HT1080 (cell line): Measurements from ENCODE around the gene PCARE. TPM values are rescaled to one million over a fixed set of nuclear protein-coding genes. Genes with fewer than 3 reads are reported as not detected.

Source experiments
- DNase-seq: peaks from one replicate; pipeline ENCODE4 v3.0.0-alpha.2; 2015; ENCODE audit warnings: low read depth
- total RNA-seq: library from RNA; depleted of rRNA; stranded (reverse); fragments of >200 nt; shearing (Covaris generic); gene quantifications from 2 replicates; pipeline ENCODE4 v1.2.3, GENCODE V29; 2014

Gene PCARE
- total RNA-seq, 1 experiment from 2014 or later: not detected

DNA sequence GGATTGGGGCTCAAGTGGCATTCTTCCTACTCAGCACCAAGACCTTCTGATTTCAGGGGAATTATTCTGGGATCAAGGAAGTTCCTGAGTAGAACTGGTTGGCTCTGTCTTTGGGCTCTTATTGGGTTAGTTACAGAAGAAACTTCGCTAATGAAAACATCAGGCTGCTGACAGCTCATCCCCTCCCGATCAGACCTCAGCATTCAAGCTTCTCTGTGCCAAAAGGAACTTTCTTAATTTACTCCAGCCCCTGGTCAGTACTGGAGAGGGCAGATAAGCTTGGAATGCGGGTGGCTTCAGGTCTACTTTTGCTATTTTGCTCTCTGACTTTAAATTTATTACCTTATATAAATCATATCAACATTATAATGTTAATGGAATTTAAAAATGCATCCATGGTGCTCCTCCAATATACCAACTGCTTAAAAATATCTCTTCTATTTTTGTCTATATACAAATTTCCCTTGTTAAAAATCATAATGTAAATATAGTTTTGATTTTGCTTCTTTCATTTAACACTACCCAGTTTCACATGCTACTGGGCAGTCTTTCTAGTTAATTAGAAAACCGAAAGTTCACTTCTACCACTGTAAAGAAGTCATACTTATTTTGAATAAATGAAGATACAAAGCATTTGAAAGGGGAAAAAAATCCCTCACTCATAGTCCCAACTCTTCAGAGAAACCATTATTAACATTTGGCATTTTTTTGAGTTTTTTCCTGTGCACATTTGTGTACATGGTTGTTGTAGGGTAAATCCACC is 34.4 kb downstream of the PCARE start:
- no peak for DNase-seq

DNA sequence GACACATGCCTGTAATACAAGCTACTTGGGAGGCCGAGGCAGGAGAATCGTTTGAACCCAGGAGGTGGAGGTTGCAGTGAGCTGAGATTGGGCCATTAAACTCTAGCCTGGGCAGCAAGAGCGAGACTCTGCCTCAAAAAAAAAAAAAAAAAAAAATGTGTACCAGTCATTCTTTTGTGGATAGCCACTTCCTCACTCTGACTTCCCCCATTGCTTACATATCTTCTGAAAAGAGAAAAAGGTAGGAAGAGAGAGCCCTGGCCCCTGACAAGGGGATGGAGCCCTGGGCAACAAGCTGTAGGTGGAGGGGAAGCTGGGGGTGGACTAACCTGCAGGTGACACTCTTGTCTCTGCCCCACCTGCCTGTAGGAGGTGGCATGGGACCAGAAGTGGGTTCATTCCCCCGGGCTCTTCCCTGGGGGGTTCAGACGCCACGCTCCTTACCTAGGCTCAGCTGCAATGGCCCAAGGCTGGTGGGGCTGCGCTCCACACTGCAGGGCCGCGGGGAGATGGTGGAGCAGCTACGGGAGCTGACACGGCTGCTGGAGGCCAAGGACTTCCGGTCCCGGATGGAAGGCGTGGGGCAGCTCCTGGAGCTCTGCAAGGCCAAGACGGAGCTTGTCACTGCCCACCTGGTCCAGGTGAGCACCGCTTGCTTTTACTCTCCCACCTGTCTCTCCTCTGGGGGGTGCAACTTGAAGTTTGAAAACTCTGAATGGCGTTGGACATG is 39.1 kb downstream of the PCARE start:
- DNase-seq: no peak

DNA sequence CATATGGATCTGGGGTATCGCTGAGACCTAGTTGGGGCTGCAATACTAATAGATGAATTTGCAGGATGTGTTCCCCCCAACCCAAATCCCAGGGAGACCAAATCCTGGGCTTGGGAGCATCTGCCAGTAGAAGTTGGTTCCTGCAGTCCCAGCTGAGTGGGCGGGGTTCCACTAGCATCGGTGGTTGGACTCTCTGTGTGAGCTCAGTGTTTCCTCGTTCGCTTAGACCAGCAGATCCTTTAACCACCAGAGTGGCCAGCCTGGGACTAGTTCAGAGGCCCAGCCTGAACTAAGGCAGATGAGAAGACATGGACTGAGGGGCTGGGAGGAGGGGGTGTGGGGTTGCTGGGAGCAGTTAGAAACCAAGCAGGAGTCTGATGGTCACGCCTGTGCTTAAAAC is 40.7 kb downstream of the PCARE start:
- no peak for DNase-seq

DNA sequence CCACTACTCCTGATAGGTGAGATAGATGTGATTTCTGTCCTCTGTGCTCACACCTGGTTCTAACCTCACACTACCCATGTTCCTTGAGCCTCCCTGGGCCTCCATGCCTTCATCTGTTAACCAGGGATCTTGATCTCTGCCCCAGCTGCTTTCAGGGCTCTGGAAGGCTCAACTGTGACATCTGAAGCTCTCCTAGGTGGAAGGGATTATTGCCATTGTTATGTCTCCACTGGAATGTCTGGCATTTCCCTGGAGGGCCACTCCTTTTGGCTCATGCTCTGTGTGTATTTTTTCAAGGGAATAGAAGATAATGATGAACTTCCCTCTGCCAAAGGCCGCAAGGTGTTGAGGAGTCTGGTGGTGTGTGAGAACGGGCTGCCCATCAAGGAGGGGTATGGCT is 41.2 kb downstream of the PCARE start:
- DNase-seq: peak; percentile 70

DNA sequence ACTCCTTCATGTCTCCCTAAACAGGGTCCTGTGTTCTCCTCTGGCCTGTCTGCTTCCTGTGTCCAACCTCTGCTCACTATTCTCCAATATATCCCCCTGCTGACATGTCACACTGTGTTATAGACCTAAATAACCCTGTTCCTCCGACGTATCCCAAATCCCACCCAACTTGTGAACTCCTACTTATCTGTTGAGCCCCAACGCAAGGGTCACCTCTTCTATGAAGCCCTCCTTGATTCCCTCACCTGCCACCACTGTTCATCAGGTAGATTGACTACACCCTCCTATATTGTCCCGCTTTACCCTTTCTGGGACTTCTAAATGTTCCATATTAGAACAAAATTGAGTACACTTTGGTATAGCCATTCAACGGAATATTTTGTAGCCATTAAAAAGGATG is 42.1 kb downstream of the PCARE start:
- no peak for DNase-seq

DNA sequence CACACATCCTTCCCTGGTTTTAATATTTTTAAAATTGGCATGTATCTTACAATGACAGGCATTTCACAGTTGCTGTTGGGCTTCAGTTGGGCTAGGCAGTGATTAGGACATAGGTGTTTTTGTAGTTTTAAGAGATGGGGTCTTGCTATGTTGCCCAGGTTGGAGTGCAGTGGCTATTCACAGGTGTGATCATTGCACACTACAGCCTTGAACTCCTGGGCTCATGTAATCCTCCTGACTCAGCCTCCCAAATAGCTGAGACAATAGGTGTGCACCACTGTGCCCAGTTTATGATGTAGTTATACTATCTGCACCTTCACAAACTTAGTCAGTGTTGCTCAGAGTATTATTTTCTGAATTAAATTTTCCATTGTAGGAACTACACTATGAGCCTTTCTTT is 43.3 kb downstream of the PCARE start:
- DNase-seq: no peak

DNA sequence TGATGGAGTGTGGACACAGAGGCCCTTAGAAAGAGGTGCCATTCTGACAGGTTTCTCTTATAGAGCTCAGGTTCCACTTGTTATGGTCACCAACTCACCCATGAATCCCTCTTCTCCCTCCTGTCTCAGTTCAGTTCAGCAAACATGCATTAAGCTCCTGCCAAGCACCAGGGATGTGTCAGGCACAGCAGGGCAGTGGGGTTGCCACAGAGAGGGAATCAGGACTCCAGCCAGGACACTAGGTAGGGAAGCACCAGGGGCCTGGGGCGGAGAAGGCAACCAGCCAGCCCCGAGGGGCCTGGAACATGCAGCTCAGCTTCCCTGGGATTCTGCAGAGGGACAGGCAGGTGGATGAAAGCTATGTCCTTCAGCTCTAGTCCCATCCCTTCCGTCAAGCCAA is 48.6 kb downstream of the PCARE start:
- no peak for DNase-seq

DNA sequence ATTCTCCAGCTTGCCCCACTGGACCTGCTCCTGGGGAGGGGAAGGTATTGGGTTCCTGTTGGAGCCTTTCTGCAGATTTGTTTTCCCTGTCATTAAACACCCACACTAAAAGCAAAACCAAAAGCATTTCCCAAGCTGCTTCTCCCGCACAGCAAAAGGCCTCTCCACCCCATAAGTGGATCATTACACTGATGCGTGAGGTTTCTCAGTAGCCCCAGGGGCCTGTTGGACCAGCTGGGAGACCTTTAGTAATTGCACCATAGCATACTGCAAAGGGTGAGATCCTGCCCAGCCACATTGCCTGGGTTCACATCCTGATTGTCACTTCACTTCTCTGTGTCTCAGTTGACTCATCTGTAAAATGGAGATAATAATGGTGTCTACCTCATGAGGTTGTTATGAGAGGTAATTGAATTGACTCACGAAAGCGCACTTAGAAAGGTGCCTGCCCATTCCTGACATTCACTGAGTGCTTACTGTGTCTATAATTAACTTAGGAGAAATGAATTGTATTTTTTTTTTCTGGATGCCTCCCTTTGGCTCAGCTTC is 49.4 kb downstream of the PCARE start:
- DNase-seq: no peak

DNA sequence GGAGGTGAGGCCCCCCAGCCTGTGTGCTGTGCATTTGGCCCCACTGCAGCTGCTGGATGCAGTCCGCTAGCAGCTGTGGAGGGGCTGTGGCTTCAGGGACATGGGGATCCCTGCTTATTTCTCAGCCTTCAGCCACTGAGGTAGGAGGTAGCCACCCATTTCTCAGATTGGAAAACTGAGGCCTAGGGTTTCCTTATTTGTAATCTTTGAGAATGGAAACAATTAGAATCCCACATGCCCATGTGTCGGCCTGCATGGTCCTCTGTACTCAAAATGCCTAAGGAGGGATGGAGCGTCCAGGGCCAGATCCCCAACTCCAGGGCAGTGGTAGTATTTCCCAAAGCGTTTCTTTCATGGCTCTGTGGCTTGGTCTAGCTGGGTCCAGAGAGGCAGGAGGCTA is 51.1 kb downstream of the PCARE start:
- no peak for DNase-seq

DNA sequence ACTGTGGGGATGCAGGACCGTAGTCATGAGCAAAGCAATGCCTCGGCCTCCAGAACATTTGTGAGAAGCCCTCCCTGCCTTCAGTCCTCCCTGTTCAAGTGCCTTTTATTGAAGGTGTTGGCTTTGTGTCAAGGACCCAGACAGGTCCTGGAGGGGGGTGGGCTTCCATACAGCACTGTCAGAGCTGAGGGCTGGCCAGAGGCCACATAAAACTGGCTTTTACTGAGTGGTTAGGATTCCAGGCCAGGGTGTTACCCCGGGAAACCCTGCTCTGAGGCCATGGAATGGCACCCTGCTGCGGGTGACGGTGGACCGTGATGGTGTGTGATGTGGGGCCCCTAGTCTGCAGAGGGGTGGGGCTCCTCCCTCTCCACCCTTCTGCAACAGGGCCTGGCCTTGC is 51.6 kb downstream of the PCARE start:
- DNase-seq: no peak

DNA sequence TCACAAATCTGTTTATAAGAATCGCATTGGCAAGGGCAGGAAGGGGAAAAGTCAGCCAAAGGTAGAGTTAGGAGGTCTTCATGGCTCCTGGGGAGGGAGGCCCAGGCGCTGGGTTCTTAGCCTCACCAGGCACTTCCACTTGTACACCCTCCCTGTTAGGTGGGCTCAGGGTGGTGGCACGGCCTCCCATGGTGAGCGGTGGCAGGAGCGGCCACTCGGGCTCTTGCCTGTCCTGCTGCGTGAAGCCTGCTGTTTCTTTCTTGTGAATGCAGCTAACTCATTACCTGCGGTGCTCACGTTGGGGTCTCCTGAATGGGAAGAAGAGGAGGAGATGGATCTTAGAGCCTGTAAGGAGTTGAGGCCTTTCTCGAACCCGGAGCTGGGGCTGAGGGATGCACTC is 52.4 kb downstream of the PCARE start:
- DNase-seq: no peak

DNA sequence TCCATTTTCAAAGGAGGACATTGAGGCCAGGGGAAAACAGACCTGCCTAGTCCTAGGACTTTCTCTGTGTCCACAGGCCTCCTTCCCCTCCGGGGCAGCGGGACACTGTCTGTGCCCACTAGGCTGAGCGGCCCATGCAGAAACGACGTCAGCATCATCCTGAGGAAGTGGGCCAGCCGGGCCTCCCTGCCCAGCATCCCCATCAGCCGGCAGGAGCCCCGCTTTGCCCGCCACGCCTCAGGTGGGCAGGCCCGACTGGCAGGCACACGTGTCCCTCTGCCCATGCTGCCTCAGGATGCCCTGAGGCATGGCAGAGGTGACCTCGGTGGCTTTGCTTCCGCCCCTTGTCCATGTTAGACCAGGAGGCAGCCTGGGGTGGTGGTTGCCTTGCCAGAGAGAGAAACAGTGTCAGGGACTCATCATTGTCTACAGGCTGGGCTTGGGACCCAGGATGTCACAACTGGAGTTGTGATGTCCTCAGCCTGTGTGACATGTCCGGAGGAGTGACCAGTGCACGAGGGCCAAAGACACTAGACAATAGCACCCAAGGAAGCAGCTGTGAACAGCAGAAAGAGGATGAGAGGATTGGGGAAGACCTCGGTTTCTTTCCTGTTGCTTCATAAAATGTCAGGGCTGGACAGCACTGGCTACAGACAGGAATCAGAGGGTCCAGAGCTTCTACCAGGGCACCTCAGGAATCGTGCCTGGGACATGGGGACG is 56.4 kb downstream of the PCARE start:
- DNase-seq: no peak

DNA sequence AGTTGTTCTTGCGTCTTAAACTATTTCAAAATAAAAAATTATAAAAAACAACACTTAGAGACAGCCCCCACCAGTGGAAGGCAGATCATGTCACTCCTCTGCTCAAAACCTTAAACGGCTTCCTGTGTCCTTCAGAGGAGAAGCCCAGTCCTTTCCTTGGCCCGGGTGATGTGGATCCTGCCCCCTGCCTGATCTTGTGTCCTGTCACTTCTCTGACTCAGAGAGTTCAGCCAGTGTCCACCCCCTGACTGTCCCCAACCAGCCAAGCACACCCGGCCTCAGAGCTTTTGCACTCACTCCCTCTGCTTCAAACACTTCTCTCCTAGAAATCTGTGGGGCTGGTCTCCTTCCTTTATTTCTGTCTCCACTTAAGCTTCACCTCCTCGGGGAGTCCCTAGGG is 57.8 kb downstream of the PCARE start:
- DNase-seq: no peak

DNA sequence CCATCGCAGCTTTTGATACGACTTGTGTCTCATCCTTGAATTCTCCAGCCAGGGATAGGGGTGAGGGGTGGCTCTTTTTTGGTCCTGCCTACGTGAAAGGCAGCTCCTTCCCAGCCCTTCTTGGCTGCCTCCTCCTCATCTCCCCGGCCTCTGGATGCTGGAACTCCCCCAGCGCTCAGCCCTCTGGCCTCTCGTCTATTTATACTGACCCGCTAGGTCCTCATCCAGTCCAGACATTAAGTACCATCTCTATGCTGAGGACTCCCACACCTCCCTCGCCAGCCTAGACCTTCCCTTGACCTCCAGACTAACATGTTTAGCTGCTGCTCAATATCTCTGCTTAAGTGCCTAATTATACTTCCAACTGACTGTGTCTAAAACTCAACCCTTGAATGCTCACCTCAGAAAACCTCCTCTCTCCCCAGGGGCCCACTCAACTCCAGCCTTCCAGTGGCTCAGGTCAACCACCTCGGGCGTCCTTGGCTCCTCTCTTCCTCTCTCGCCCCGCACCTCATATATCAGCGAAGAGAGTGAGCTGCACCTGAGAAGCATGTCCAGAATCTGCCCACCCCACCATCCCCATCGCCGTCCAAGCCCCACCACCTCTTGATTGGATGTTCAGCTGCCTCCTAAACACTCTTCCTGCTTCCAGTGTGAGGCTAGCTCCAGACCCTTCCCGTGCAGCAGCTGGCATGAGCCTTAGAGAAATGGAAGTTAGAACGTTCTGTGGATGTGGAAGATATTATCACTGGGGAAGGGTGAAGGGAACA is 58.4 kb downstream of the PCARE start:
- no peak for DNase-seq

DNA sequence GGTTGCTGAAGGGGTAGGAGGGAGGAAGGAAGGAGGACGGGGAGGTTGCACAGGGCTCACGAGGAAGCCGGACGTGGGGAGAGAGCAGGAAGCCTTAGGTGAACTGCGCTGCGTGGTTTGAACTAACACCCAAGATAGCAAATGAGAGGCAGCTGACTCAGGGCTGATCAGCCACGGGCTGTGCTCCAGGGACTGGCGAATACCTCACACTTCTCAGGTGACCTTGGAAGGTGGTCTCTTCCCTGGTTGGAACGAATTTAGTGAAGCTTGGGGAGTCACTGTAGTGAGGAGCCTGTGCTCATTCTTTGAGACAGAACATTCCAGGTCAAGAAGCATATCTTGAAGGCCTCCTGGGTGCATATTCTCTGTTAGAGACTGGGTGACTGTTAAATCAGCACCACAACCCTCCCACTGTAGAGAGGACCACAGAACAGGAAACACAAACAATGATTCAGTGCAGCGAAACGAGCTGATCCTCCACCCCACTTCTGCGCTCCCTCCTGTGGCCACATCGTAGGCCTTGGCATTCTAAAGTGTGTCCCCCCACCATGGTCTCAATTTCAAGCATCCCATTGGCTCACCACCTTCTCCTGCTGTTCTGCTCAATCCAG is 59.4 kb downstream of the PCARE start:
- DNase-seq: peak; percentile 91

DNA sequence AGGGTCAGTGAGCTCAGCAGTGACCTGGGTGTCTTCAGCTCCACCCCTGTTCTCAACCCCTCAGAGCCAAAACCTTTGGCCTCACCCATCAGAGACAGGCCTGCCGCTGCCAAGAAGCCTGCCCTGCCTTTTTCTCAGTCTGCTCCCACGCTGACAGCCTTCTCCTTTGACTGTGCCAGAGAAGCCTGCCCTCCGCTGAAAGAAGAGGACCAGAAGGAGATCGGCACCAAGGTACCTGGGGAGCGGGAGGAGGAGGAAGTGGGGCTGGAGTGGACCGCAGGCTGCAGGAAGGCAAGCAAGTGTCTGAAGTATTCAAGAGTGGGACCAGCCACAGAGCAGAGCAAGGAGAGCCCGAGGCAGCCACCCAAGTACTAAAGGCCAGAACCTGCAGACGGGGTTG is 60.0 kb downstream of the PCARE start:
- DNase-seq: no peak

DNA sequence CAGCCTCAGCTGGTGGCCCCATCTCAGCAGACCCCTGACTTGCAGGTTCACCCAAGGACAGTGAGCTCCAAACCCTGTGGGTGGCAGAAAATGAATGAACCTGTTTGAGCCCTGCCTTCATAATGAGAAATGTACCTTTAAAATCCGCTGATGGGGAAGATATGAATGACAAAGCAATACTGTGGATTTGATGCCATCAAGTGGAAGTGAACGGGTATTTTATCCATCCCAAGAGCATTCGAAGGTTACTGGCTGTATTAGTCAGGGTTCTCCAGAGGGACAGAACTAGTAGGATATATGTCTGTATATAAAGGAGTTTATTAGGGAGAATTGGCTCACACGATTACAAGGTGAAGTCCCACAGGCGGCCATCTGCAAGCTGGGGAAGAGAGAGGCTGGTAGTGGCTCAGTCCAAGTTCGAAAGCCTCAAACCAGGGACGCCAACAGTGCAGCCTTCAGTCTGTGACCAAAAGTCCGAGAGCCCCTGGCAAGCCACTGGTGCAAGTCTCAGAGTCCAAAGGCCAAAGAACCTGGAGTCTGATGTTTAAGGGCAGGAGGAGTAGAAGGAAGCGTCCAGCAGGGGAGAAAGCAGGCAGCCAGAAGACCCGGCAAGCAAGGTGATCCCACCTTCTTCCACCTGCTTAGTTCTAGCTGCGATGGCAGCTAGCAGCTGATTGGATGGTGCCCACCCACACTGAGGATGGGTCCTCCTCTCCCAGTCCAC is 61.1 kb downstream of the PCARE start:
- no peak for DNase-seq

DNA sequence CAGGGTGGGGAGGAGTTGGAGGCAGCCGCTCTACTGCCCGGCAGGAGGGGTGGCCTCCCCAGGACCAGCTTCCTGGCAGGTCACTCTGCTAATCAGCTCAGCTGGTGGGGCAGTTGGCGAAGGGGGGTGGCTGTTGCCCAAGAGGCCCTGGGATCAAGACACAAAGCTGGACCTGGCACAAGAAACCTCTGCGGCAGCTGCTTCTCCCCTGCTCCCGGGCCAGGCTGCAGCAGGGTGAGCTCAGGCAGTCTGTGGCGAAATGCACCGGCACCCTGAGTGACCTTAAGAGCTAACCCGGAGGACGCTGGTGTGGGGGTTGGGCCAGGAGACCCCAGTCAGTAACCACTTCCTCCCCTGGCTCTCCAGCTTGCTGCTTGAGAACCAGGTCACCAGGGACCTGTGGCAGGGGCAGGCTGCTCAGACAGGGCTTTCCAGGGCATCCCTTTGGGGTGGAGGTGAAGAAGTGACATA is 62.1 kb downstream of the PCARE start:
- DNase-seq: no peak
